Transverse colon (tissue), 4 donors: ENCODE data around the gene PAK1. TPM values are rescaled to one million over a fixed set of nuclear protein-coding genes. Genes with fewer than 3 reads are reported as not detected.

Experiments
- DNase-seq: peaks from one replicate; pipeline ENCODE4 v3.0.0-alpha.2; 2019
- H3K27ac ChIP-seq, 4 donors: fragments of 200-600 bp; sonication (generic); 2 replicates each; pipeline ENCODE4 v1.5.1; 2016 to 2018; ENCODE audit warnings: inconsistent platforms in 4 of 4
- H3K27me3 ChIP-seq: fragments of 200-600 bp; sonication (generic); 2 replicates; pipeline ENCODE4 v1.5.1; 2017; ENCODE audit warnings: inconsistent platforms
- H3K36me3 ChIP-seq, 4 donors: fragments of 200-600 bp; sonication (generic); 2 replicates each; pipeline ENCODE4 v1.5.1; 2017 to 2019; ENCODE audit warnings: inconsistent platforms in 4 of 4
- H3K4me1 ChIP-seq, 4 donors: fragments of 200-600 bp; sonication (generic); 2 replicates each; pipeline ENCODE4 v1.5.1; 2017 to 2020; ENCODE audit warnings: inconsistent platforms in 4 of 4
- H3K4me3 ChIP-seq, 4 donors: fragments of 200-600 bp; sonication (generic); 1 replicate in 1 of 4; 2 replicates in 3 of 4; pipeline versions ENCODE4 v1.5.1 to v1.6.1; 2017 to 2019; ENCODE audit warnings: inconsistent platforms in 4 of 4
- H3K9me3 ChIP-seq, 2 donors: fragments of 200-600 bp; sonication (generic); 2 replicates each; pipeline ENCODE4 v1.5.1; 2017 to 2019; ENCODE audit warnings: inconsistent platforms in 2 of 2
- EP300 ChIP-seq: sonication (generic); formaldehyde crosslinking; IDR thresholded peaks from one replicate; pipeline ENCODE4 v1.6.1; 2017; ENCODE audit warnings: antibody characterized with exemption, low read depth
- POLR2A ChIP-seq: fragments of 450-650 bp; IDR thresholded peaks from one replicate; pipeline ENCODE4 v1.6.1; 2016; ENCODE audit warnings: antibody characterized with exemption, mild to moderate bottlenecking, moderate library complexity
- POLR2AphosphoS5 ChIP-seq, 3 donors: sonication (generic); formaldehyde crosslinking; IDR thresholded peaks; one replicate each; pipeline ENCODE4 v1.6.1; 2016; ENCODE audit warnings: antibody characterized with exemption in 3 of 3
- WGBS, 2 donors: methylation state at CpG; one replicate each; pipeline ENCODE4 v1.1.5; 2018; ENCODE audit warnings: low coverage in 1 of 2; 5-methylcytosine and 5-hydroxymethylcytosine counted together
- in situ Hi-C, 4 donors: fragments of 200-750 bp; cut with MboI; loops; one replicate each; pipeline versions ENCODE4 v1.15.0 to v1.15.1; 2017; ENCODE audit warnings: low sequenced_read_pairs in 3 of 4, low pct_ligation_motif_present in 1 of 4, low pct_unique_long_range_greater_than_20kb in 1 of 4
- intact Hi-C: fragments of 100-400 bp; cut with DNase I; formaldehyde crosslinking; loops from one replicate; pipeline ENCODE4 v1.15.1; 2023; ENCODE audit warnings: low total_unique reads
- total RNA-seq, 4 donors: library from RNA; depleted of rRNA; stranded (reverse); fragments of >200 nt; gene quantifications; one replicate each; pipeline ENCODE4 v1.1.0, GENCODE V29; 2016
- TF ChIP-seq, protein P1 (sequence below), 5 experiments: fragments of 200-600 bp in 3 of 5; fragments of 450-650 bp in 2 of 5; sonication (generic) in 3 of 5; IDR thresholded peaks; 1 replicate in 2 of 5; 2 replicates in 3 of 5; pipeline ENCODE4 v1.5.1; 2016 to 2017; ENCODE audit warnings: antibody characterized with exemption in 5 of 5, inconsistent platforms in 3 of 5, mild to moderate bottlenecking in 2 of 5, moderate library complexity in 1 of 5

The PAK1 gene
- total RNA-seq, 4 donors from 2014 or later, result 104 to 222 (median 128) TPM

DNA sequence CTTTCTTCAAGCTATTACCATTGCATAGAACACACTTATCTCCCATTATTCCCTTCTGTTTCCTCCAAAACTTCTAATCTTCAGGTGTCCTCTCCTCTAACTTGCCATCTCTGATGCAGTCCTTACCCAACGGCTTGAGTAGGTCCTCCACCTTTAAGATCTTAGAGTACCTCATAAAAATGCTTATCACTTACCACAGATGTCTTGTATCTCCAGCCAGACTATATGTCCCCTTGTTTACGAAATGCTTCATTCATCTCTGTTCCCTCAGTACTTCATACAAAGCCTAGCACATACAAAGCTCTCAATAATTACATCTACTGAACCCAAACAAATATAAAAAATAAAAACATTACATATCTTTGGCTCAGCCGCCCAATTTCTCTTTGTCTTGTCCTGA lies 49.2 kb downstream of the PAK1 start:
- H3K36me3 ChIP-seq, result no peaks in the 10 kb centered on the region
- no peaks in the 10 kb centered on the region for H3K9me3 ChIP-seq
- peaks cover 0 to under 1% (median 0%) of the 10 kb centered on the region in 4 donors for H3K4me1 ChIP-seq
- H3K27ac ChIP-seq, result no peak overlapping the region
- no peak for DNase-seq
- intact Hi-C loops, result no loop called here
- no peaks in the 10 kb centered on the region for H3K27me3 ChIP-seq
- in situ Hi-C loops, result no loop called here
- WGBS, 2 donors, result 75 to 77% methylated on average over 3 of the region's 3 CpGs
- no peak overlapping the region for H3K4me3 ChIP-seq
- TF ChIP-seq POLR2AphosphoS5 (IDR thresholded peaks at IDR 0.05) (no peak), EP300 (no peak), POLR2A (no peak)
- TF ChIP-seq, protein P1, sequence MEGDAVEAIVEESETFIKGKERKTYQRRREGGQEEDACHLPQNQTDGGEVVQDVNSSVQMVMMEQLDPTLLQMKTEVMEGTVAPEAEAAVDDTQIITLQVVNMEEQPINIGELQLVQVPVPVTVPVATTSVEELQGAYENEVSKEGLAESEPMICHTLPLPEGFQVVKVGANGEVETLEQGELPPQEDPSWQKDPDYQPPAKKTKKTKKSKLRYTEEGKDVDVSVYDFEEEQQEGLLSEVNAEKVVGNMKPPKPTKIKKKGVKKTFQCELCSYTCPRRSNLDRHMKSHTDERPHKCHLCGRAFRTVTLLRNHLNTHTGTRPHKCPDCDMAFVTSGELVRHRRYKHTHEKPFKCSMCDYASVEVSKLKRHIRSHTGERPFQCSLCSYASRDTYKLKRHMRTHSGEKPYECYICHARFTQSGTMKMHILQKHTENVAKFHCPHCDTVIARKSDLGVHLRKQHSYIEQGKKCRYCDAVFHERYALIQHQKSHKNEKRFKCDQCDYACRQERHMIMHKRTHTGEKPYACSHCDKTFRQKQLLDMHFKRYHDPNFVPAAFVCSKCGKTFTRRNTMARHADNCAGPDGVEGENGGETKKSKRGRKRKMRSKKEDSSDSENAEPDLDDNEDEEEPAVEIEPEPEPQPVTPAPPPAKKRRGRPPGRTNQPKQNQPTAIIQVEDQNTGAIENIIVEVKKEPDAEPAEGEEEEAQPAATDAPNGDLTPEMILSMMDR (IDR thresholded peaks at IDR 0.05), result no peak

DNA sequence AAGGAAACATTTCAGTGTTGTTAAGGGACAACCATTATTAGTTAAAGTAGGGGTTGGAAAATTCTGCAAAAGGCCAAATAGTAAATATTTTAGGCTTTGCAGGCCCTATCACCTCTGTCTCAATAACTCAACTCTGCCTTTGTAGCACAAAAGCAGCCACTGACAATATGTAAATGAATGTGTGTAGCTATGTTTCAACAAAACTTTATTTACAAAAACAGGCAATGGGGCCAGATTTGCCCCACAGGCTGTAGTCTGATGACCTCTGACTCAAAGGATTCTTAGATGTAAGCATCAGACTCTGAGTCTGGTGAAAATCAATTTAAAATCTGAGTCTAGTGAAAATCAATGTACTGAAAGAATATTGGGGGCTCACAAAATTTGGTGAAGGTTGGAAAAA lies 50.3 kb downstream of the PAK1 start:
- H3K27me3 ChIP-seq, result no peaks in the 10 kb centered on the region
- intact Hi-C loops, result no loop called here
- DNase-seq, result no peak
- no peak overlapping the region for H3K27ac ChIP-seq
- H3K36me3 ChIP-seq, result no peaks in the 10 kb centered on the region
- TF ChIP-seq, protein P1 (IDR thresholded peaks at IDR 0.05), result no peak
- no peak for TF ChIP-seq EP300
- H3K4me1 ChIP-seq, result peaks cover 0 to 11% (median 2%) of the 10 kb centered on the region in 4 donors
- in situ Hi-C loops, result no loop called here
- no peak overlapping the region for H3K4me3 ChIP-seq
- no peaks in the 10 kb centered on the region for H3K9me3 ChIP-seq

DNA sequence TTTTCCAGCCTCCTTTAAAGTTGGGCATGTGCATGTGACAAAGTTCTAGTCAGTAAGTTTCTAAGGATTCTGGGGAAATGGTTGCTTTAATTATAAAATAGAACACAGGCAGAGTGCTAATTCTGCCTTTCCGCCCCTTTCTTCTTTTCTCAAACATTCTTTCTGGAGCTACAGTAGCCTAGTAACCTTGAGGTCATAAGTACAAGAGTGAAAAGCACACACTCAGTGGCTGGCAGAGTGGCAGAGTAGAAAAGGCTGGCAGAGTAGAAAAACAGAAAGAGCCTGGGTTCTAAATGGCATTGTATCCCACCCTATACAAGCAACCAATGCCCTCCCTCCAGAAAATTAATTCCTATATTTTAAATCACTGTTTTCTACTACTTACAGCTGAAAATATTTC lies 51.2 kb downstream of the PAK1 start:
- intact Hi-C loops, result no loop called here

DNA sequence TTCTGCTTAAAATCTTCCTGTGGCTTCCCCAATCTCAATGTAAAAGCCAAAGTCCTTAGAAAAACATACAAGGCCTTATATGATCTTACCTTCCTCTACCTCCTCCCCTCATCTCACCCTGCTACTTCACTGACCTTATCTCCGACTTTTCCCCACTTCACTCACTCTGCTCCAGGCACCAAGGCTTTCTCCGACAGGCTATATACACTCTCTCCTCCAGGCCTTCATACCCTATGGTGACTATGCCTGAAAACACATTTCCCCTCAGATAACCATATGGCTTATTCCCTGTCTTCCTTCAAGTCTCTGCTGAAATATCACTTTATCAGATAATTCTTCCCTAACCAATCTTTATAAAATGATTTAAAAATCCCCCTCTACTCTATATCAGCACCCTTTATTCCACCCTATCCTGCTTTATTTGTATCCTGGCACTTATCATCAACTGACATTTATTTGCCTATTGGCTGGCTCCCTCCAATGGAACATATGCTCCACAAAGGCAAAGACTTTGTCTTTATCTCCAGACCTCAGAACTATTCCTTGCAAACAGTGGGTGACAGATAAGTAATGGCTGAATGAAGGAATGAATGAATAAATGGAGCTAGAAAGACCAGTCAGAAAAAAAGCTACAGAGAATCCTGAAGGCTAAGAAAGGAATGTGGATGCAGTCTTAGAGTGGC lies 52.7 kb downstream of the PAK1 start:
- intact Hi-C loops (no loop called here), in situ Hi-C loops (no loop called here)
- no peak overlapping the region for H3K27ac ChIP-seq
- TF ChIP-seq, protein P1 (IDR thresholded peaks at IDR 0.05), result no peak
- TF ChIP-seq EP300, result no peak
- TF ChIP-seq POLR2AphosphoS5 (IDR thresholded peaks at IDR 0.05), result no peak
- no peak for TF ChIP-seq POLR2A
- H3K4me3 ChIP-seq, result no peak overlapping the region
- WGBS, 2 donors, result 89 to 95% methylated on average over 2 of the region's 2 CpGs
- H3K36me3 ChIP-seq, result no peaks in the 10 kb centered on the region
- peaks cover 0 to 17% (median 6%) of the 10 kb centered on the region in 4 donors for H3K4me1 ChIP-seq
- no peak for DNase-seq
- H3K9me3 ChIP-seq, result no peaks in the 10 kb centered on the region
- no peaks in the 10 kb centered on the region for H3K27me3 ChIP-seq

More for the DNA sequence above, 51.2 kb downstream of the PAK1 start:
- Histone ChIP-seq H3K27ac (no peak overlapping the region), H3K9me3 (no peaks in the 10 kb centered on the region), H3K27me3 (no peaks in the 10 kb centered on the region), H3K36me3 (no peaks in the 10 kb centered on the region), H3K4me3 (no peak overlapping the region), H3K4me1 (peaks cover 0 to 17% (median 6%) of the 10 kb centered on the region in 4 donors)
- TF ChIP-seq, protein P1 (IDR thresholded peaks at IDR 0.05), result no peak
- TF ChIP-seq POLR2AphosphoS5 (IDR thresholded peaks at IDR 0.05) (no peak), EP300 (no peak), POLR2A (no peak)
- DNase-seq, result no peak
- WGBS, 2 donors, result 90 to 94% methylated on average over 1 of the region's 1 CpG
- in situ Hi-C loops, result no loop called here
